ENCODE results near the gene VIM.

The VIM gene

GRCh38 chr10:17229967-17230682, 2.1 kb downstream of the VIM start:
- Histone ChIP-seq H3K9ac (ENCODE audit: low read depth in 1 of 2, low read length in 2 of 2) (peak overlapping the region; percentile 84 to 90), H3K27me3 (ENCODE audit: control insufficient read depth in 2 of 2, insufficient read depth in 2 of 2, low read length in 2 of 2) (peaks cover 2 to 21% of the 10 kb centered on the region in 2 donors), H3K4me1 (ENCODE audit: control insufficient read depth in 2 of 2, insufficient read depth in 2 of 2, low read length in 2 of 2) (peaks cover 22 to 40% of the 10 kb centered on the region in 2 donors), H3K36me3 (ENCODE audit: control insufficient read depth in 2 of 2, insufficient read depth in 2 of 2, low read length in 2 of 2) (peaks cover 14 to 22% of the 10 kb centered on the region in 2 donors), H3K9me3 (ENCODE audit: control insufficient read depth in 2 of 2, low read length in 2 of 2) (no peaks in the 10 kb centered on the region), H3K4me3 (ENCODE audit: low read length in 2 of 2) (peak overlapping the region; percentile 87 to 95), H3K27ac (ENCODE audit: low read depth in 2 of 2, low read length in 2 of 2) (peak overlapping the region; percentile 95)

GRCh38 chr10:17231788-17232187, 3.7 kb downstream of the VIM start:
- H3K9me3 ChIP-seq (ENCODE audit: control insufficient read depth in 2 of 2, low read length in 2 of 2), result no peaks in the 10 kb centered on the region
- peaks cover 2 to 20% of the 10 kb centered on the region in 2 donors for H3K27me3 ChIP-seq (ENCODE audit: control insufficient read depth in 2 of 2, insufficient read depth in 2 of 2, low read length in 2 of 2)
- peaks cover 22 to 36% of the 10 kb centered on the region in 2 donors for H3K36me3 ChIP-seq (ENCODE audit: control insufficient read depth in 2 of 2, insufficient read depth in 2 of 2, low read length in 2 of 2)
- H3K27ac ChIP-seq (ENCODE audit: low read depth in 2 of 2, low read length in 2 of 2), result peak overlapping the region; percentile 95
- H3K4me1 ChIP-seq (ENCODE audit: control insufficient read depth in 2 of 2, insufficient read depth in 2 of 2, low read length in 2 of 2), result peaks cover 21 to 40% of the 10 kb centered on the region in 2 donors
- peak overlapping the region in 1 of 2 donors; percentile 95 for H3K4me3 ChIP-seq (ENCODE audit: low read length in 2 of 2)
- H3K9ac ChIP-seq (ENCODE audit: low read depth in 1 of 2, low read length in 2 of 2), result peak overlapping the region in 1 of 2 donors; percentile 5

GRCh38 chr10:17232276-17232960, 4.4 kb downstream of the VIM start:
- H3K9ac ChIP-seq (ENCODE audit: low read depth in 1 of 2, low read length in 2 of 2), result peak overlapping the region in 1 of 2 donors; percentile 5
- peak overlapping the region in 1 of 2 donors; percentile 95 for H3K4me3 ChIP-seq (ENCODE audit: low read length in 2 of 2)
- peaks cover 22 to 40% of the 10 kb centered on the region in 2 donors for H3K36me3 ChIP-seq (ENCODE audit: control insufficient read depth in 2 of 2, insufficient read depth in 2 of 2, low read length in 2 of 2)
- peaks cover 2 to 14% of the 10 kb centered on the region in 2 donors for H3K27me3 ChIP-seq (ENCODE audit: control insufficient read depth in 2 of 2, insufficient read depth in 2 of 2, low read length in 2 of 2)
- peaks cover 17 to 34% of the 10 kb centered on the region in 2 donors for H3K4me1 ChIP-seq (ENCODE audit: control insufficient read depth in 2 of 2, insufficient read depth in 2 of 2, low read length in 2 of 2)
- peak overlapping the region in 1 of 2 donors; percentile 3 for H3K27ac ChIP-seq (ENCODE audit: low read depth in 2 of 2, low read length in 2 of 2)
- H3K9me3 ChIP-seq (ENCODE audit: control insufficient read depth in 2 of 2, low read length in 2 of 2), result no peaks in the 10 kb centered on the region

- H3K4me3 ChIP-seq (ENCODE audit: low read length in 2 of 2), result peak overlapping the region; percentile 20 to 23
- no peaks in the 10 kb centered on the region for H3K9me3 ChIP-seq (ENCODE audit: control insufficient read depth in 2 of 2, low read length in 2 of 2)
- H3K27me3 ChIP-seq (ENCODE audit: control insufficient read depth in 2 of 2, insufficient read depth in 2 of 2, low read length in 2 of 2), result peaks cover 0 to 3% of the 10 kb centered on the region in 2 donors
- peaks cover 17 to 31% of the 10 kb centered on the region in 2 donors for H3K4me1 ChIP-seq (ENCODE audit: control insufficient read depth in 2 of 2, insufficient read depth in 2 of 2, low read length in 2 of 2)
- H3K36me3 ChIP-seq (ENCODE audit: control insufficient read depth in 2 of 2, insufficient read depth in 2 of 2, low read length in 2 of 2), result peaks cover 22 to 44% of the 10 kb centered on the region in 2 donors
- H3K9ac ChIP-seq (ENCODE audit: low read depth in 1 of 2, low read length in 2 of 2), result peak overlapping the region in 1 of 2 donors; percentile 23
- peak overlapping the region in 1 of 2 donors; percentile 41 for H3K27ac ChIP-seq (ENCODE audit: low read depth in 2 of 2, low read length in 2 of 2)
Measured at GRCh38 chr10:17233286-17233991, 5.4 kb downstream of the VIM start.

GRCh38 chr10:17234431-17234945, 6.4 kb downstream of the VIM start:
- Histone ChIP-seq H3K27me3 (ENCODE audit: control insufficient read depth in 2 of 2, insufficient read depth in 2 of 2, low read length in 2 of 2) (no peaks in the 10 kb centered on the region), H3K36me3 (ENCODE audit: control insufficient read depth in 2 of 2, insufficient read depth in 2 of 2, low read length in 2 of 2) (peaks cover 22 to 44% of the 10 kb centered on the region in 2 donors), H3K9me3 (ENCODE audit: control insufficient read depth in 2 of 2, low read length in 2 of 2) (no peaks in the 10 kb centered on the region), H3K4me3 (ENCODE audit: low read length in 2 of 2) (no peak overlapping the region), H3K4me1 (ENCODE audit: control insufficient read depth in 2 of 2, insufficient read depth in 2 of 2, low read length in 2 of 2) (peaks cover 18 to 31% of the 10 kb centered on the region in 2 donors), H3K27ac (ENCODE audit: low read depth in 2 of 2, low read length in 2 of 2) (no peak overlapping the region), H3K9ac (ENCODE audit: low read depth in 1 of 2, low read length in 2 of 2) (no peak overlapping the region)

- no peak overlapping the region for H3K27ac ChIP-seq (ENCODE audit: low read depth in 2 of 2, low read length in 2 of 2)
- H3K4me1 ChIP-seq (ENCODE audit: control insufficient read depth in 2 of 2, insufficient read depth in 2 of 2, low read length in 2 of 2), result peaks cover 16 to 28% of the 10 kb centered on the region in 2 donors
- no peaks in the 10 kb centered on the region for H3K27me3 ChIP-seq (ENCODE audit: control insufficient read depth in 2 of 2, insufficient read depth in 2 of 2, low read length in 2 of 2)
- no peak overlapping the region for H3K4me3 ChIP-seq (ENCODE audit: low read length in 2 of 2)
- H3K36me3 ChIP-seq (ENCODE audit: control insufficient read depth in 2 of 2, insufficient read depth in 2 of 2, low read length in 2 of 2), result peaks cover 22 to 44% of the 10 kb centered on the region in 2 donors
- H3K9me3 ChIP-seq (ENCODE audit: control insufficient read depth in 2 of 2, low read length in 2 of 2), result no peaks in the 10 kb centered on the region
- no peak overlapping the region for H3K9ac ChIP-seq (ENCODE audit: low read depth in 1 of 2, low read length in 2 of 2)
Measured at GRCh38 chr10:17235136-17235535, 7.1 kb downstream of the VIM start.

GRCh38 chr10:17236468-17237148, 8.6 kb downstream of the VIM start:
- no peaks in the 10 kb centered on the region for H3K27me3 ChIP-seq (ENCODE audit: control insufficient read depth in 2 of 2, insufficient read depth in 2 of 2, low read length in 2 of 2)
- H3K9ac ChIP-seq (ENCODE audit: low read depth in 1 of 2, low read length in 2 of 2), result no peak overlapping the region
- H3K9me3 ChIP-seq (ENCODE audit: control insufficient read depth in 2 of 2, low read length in 2 of 2), result no peaks in the 10 kb centered on the region
- H3K4me3 ChIP-seq (ENCODE audit: low read length in 2 of 2), result no peak overlapping the region
- H3K27ac ChIP-seq (ENCODE audit: low read depth in 2 of 2, low read length in 2 of 2), result no peak overlapping the region
- peaks cover 22 to 44% of the 10 kb centered on the region in 2 donors for H3K36me3 ChIP-seq (ENCODE audit: control insufficient read depth in 2 of 2, insufficient read depth in 2 of 2, low read length in 2 of 2)
- H3K4me1 ChIP-seq (ENCODE audit: control insufficient read depth in 2 of 2, insufficient read depth in 2 of 2, low read length in 2 of 2), result peaks cover 16 to 22% of the 10 kb centered on the region in 2 donors

GRCh38 chr10:17237149-17237527, 9.1 kb downstream of the VIM start:
- no peak overlapping the region for H3K9ac ChIP-seq (ENCODE audit: low read depth in 1 of 2, low read length in 2 of 2)
- no peaks in the 10 kb centered on the region for H3K27me3 ChIP-seq (ENCODE audit: control insufficient read depth in 2 of 2, insufficient read depth in 2 of 2, low read length in 2 of 2)
- no peaks in the 10 kb centered on the region for H3K9me3 ChIP-seq (ENCODE audit: control insufficient read depth in 2 of 2, low read length in 2 of 2)
- peaks cover 13 to 21% of the 10 kb centered on the region in 2 donors for H3K4me1 ChIP-seq (ENCODE audit: control insufficient read depth in 2 of 2, insufficient read depth in 2 of 2, low read length in 2 of 2)
- no peak overlapping the region for H3K27ac ChIP-seq (ENCODE audit: low read depth in 2 of 2, low read length in 2 of 2)
- no peak overlapping the region for H3K4me3 ChIP-seq (ENCODE audit: low read length in 2 of 2)
- peaks cover 22 to 40% of the 10 kb centered on the region in 2 donors for H3K36me3 ChIP-seq (ENCODE audit: control insufficient read depth in 2 of 2, insufficient read depth in 2 of 2, low read length in 2 of 2)

GRCh38 chr10:17237915-17238444, 9.9 kb downstream of the VIM start:
- Histone ChIP-seq H3K9ac (ENCODE audit: low read depth in 1 of 2, low read length in 2 of 2) (no peak overlapping the region), H3K4me3 (ENCODE audit: low read length in 2 of 2) (no peak overlapping the region), H3K9me3 (ENCODE audit: control insufficient read depth in 2 of 2, low read length in 2 of 2) (no peaks in the 10 kb centered on the region), H3K36me3 (ENCODE audit: control insufficient read depth in 2 of 2, insufficient read depth in 2 of 2, low read length in 2 of 2) (peaks cover 22 to 39% of the 10 kb centered on the region in 2 donors), H3K27me3 (ENCODE audit: control insufficient read depth in 2 of 2, insufficient read depth in 2 of 2, low read length in 2 of 2) (no peaks in the 10 kb centered on the region), H3K27ac (ENCODE audit: low read depth in 2 of 2, low read length in 2 of 2) (no peak overlapping the region), H3K4me1 (ENCODE audit: control insufficient read depth in 2 of 2, insufficient read depth in 2 of 2, low read length in 2 of 2) (peaks cover 12 to 13% of the 10 kb centered on the region in 2 donors)
